Vagina (tissue), 2 donors: Measurements from ENCODE around the gene CRYBG1. TPM values are rescaled to one million over a fixed set of nuclear protein-coding genes. Genes with fewer than 3 reads are reported as not detected.
A peak's percentile ranks its signal among the peaks of the same experiment; 100 is the strongest.

Experiments used
- DNase-seq, 2 donors: peaks; one replicate each; pipeline ENCODE4 v3.0.0-alpha.2; 2017; ENCODE audit errors: extremely low spot score in 2 of 2
- H3K27ac ChIP-seq: fragments of 200-600 bp; sonication (generic); one replicate; pipeline ENCODE4 v1.5.1; 2019
- H3K27me3 ChIP-seq: fragments of 200-600 bp; sonication (generic); one replicate; pipeline ENCODE4 v1.5.1; 2019
- H3K36me3 ChIP-seq, 2 donors: fragments of 200-600 bp; sonication (generic); one replicate each; pipeline ENCODE4 v1.5.1; 2017 to 2019
- H3K4me1 ChIP-seq: fragments of 200-600 bp; sonication (generic); one replicate; pipeline ENCODE4 v1.5.1; 2019
- H3K4me3 ChIP-seq, 2 donors: fragments of 200-600 bp; sonication (generic); 1 replicate in 1 of 2; 2 replicates in 1 of 2; pipeline ENCODE4 v1.5.1; 2016 to 2019
- H3K9me3 ChIP-seq: fragments of 200-600 bp; sonication (generic); one replicate; pipeline ENCODE4 v1.5.1; 2019
- CTCF ChIP-seq, 3 experiments: fragments of 450-650 bp in 2 of 3; fragments of 200-600 bp in 1 of 3; sonication (generic) in 1 of 3; IDR thresholded peaks; one replicate each; pipeline ENCODE4 v1.5.1; 2017 to 2019; ENCODE audit warnings: antibody characterized with exemption in 3 of 3, mild to moderate bottlenecking in 2 of 3, moderate library complexity in 2 of 3
- POLR2A ChIP-seq, 2 donors: fragments of 450-650 bp; IDR thresholded peaks; one replicate each; pipeline ENCODE4 v1.6.1; 2017; ENCODE audit warnings: antibody characterized with exemption in 2 of 2, mild to moderate bottlenecking in 2 of 2, moderate library complexity in 2 of 2
- POLR2AphosphoS5 ChIP-seq, 2 donors: sonication (generic); formaldehyde crosslinking; IDR thresholded peaks; one replicate each; pipeline ENCODE4 v1.9.0; 2017; ENCODE audit warnings: antibody characterized with exemption in 2 of 2, mild to moderate bottlenecking in 2 of 2, low read depth in 1 of 2; ENCODE audit not compliant: insufficient read depth in 1 of 2
- intact Hi-C: fragments of 100-400 bp; cut with DNase I; formaldehyde crosslinking; loops from one replicate; pipeline ENCODE4 v1.15.1; 2023
- total RNA-seq: library from RNA; depleted of rRNA; stranded (reverse); fragments of >200 nt; gene quantifications from one replicate; pipeline ENCODE4 v1.2.3, GENCODE V29; 2016

Gene CRYBG1
- total RNA-seq, 1 donor from 2014 or later = 46.7 TPM

GRCh38 chr6:106519460-106520394, 159.2 kb downstream of the CRYBG1 start:
- Histone ChIP-seq H3K4me1 (peaks cover 47% of the 10 kb centered on the region), H3K27ac (peak overlapping the region; percentile 49), H3K27me3 (no peaks in the 10 kb centered on the region), H3K36me3 (no peaks in the 10 kb centered on the region), H3K4me3 (no peak overlapping the region), H3K9me3 (no peaks in the 10 kb centered on the region)
- peak in 1 of 2 donors; percentile 30 for TF ChIP-seq POLR2AphosphoS5 (IDR thresholded peaks at IDR 0.05; ENCODE audit: insufficient read depth in 1 of 2, low read depth in 1 of 2)
- no peak for TF ChIP-seq POLR2A (IDR thresholded peaks at IDR 0.05)
- intact Hi-C loops = no loop called here
- DNase-seq = no peak

- Histone ChIP-seq H3K27ac (no peak overlapping the region), H3K4me1 (peaks cover 46% of the 10 kb centered on the region), H3K9me3 (no peaks in the 10 kb centered on the region), H3K4me3 (peak overlapping the region in 1 of 2 donors; percentile 12), H3K27me3 (no peaks in the 10 kb centered on the region), H3K36me3 (no peaks in the 10 kb centered on the region)
- TF ChIP-seq POLR2A (IDR thresholded peaks at IDR 0.05) (no peak), POLR2AphosphoS5 (IDR thresholded peaks at IDR 0.05; ENCODE audit: insufficient read depth in 1 of 2, low read depth in 1 of 2) (no peak), CTCF (IDR thresholded peaks at IDR 0.05) (no peak)
- DNase-seq = no peak
- intact Hi-C loops = no loop called here
These were observed 160.3 kb downstream of the CRYBG1 start for GRCh38 chr6:106520711-106521401.

DNA sequence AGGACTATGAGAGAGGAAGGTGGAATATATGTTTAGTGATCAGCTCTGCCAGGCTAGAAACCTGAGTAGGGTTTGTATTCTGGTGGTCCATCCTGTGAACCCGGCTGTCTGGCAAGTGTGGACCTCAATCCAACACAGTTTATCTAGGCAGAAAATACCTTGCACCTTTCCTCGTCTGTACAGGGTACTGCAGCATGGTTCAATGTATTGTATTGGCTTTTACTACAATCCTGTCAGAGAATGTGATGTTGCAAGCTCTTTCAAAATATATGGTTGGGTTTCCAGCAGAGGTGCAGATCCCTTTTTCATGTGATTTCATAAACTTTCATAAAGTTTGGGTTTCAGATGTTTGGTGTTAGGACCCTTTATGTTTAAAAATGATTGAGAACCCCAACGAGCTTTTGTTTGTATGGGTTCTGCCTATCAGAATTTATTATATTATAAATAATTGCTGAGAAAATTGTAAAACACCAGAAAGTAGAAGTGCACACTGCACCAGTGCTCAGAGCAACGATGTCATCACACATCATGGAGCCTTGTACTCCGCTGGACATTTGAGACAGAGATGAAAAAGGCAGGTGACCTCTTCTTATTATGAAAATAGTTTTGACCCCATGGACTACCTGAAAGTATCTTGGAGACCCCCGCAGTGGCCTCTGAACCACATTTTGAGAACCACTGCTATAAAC, 162.2 kb downstream of the CRYBG1 start:
- no peaks in the 10 kb centered on the region for H3K36me3 ChIP-seq
- TF ChIP-seq POLR2AphosphoS5 (IDR thresholded peaks at IDR 0.05; ENCODE audit: insufficient read depth in 1 of 2, low read depth in 1 of 2) (no peak), CTCF (IDR thresholded peaks at IDR 0.05) (no peak), POLR2A (IDR thresholded peaks at IDR 0.05) (no peak)
- DNase-seq = no peak
- no peaks in the 10 kb centered on the region for H3K9me3 ChIP-seq
- intact Hi-C loops = no loop called here
- H3K4me3 ChIP-seq = peak overlapping the region in 1 of 2 donors; percentile 12
- no peaks in the 10 kb centered on the region for H3K27me3 ChIP-seq
- H3K27ac ChIP-seq = peak overlapping the region; percentile 25
- peaks cover 46% of the 10 kb centered on the region for H3K4me1 ChIP-seq

DNA sequence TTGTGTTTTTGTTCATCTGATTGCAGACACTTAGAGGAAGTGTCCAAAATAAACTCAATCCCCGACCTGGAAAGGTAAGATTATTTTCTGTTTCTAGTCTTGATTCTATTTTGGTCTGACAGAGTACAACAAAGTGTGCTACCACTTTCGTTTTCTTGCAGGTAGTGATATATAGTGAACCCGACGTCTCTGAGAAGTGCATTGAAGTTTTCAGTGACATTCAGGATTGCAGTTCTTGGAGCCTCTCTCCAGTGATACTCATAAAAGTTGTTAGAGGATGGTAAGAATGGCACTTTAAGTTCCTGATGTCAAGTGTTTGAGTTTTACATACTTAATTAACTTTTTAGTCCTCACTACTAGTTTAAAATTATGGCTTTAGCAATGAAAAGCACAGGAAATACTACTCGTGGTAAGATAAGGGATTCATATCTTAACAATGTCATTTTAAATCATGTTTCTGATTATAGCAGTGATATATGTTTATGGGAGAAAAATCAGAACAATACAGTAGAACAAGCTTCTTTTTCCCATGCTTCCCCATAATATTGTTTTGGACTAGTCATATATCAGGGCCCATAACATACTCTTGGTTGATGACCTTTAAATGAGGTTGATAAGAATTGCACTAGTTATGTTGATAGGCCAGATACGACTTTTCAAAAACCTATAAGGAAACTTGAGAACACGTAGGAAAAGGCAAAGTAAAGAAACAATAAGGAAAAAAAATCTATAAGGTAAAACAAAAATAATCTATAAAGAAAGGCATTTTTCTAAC, 164.8 kb downstream of the CRYBG1 start:
- H3K36me3 ChIP-seq = no peaks in the 10 kb centered on the region
- no peak for DNase-seq
- H3K4me1 ChIP-seq = peaks cover 27% of the 10 kb centered on the region
- no peaks in the 10 kb centered on the region for H3K9me3 ChIP-seq
- peak overlapping the region in 1 of 2 donors; percentile 28 for H3K4me3 ChIP-seq
- intact Hi-C loops = no loop called here
- H3K27me3 ChIP-seq = no peaks in the 10 kb centered on the region
- H3K27ac ChIP-seq = peak overlapping the region; percentile 21
- TF ChIP-seq CTCF (IDR thresholded peaks at IDR 0.05) (no peak), POLR2AphosphoS5 (IDR thresholded peaks at IDR 0.05; ENCODE audit: insufficient read depth in 1 of 2, low read depth in 1 of 2) (no peak), POLR2A (IDR thresholded peaks at IDR 0.05) (no peak)
